AG09319 (cell line): ENCODE results near the gene SLC12A5.

Experiments
- DNase-seq: peaks from one replicate; pipeline ENCODE4 v3.0.0-alpha.2; 2010; ENCODE audit warnings: low read depth; ENCODE audit errors: extremely low read depth
- CTCF ChIP-seq: IDR thresholded peaks from 2 replicates; pipeline ENCODE4 v1.5.1; 2011; ENCODE audit warnings: low read depth, mild to moderate bottlenecking, inconsistent platforms, low read length, moderate library complexity

Gene SLC12A5

GRCh38 chr20:46028110-46028509 is 905 bp upstream of the SLC12A5 start:
- no peak for DNase-seq
- TF ChIP-seq CTCF: no peak

DNA sequence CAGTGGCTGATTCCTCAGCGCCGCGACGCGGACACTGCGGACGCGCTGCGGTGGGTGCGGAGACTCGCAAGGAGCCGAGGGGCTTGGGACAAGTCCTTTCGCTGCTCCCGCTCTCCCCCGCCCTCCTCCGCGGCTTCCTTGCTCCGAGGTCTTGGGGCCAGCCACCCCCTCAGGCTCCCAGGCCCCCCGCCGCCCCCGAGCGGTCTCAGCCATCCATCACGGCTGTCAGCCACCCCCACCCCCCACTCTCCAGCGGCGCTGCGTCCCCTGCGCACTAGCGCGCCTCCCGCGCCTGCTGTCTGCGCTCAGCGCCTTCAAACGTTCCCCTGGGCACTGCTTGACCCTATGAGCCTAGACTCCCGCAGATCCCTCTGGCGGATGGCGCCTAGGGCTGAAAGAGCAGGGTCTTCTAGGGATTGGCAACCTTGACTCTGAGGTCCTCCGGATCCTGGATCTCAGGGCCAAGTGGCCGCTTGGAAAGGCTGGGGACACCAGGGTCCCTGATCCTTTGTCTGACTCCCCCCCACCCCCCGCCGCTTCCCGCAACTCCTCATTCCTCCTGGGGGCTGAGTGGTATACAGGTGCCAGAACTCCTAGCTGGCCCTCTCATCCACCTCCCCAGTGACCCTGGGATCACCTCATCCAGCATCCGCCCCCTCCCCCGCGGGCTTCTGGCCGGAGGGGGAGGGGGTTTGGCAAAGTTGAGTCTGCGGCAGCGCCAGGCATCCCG is 1.4 kb downstream of the SLC12A5 start:
- no peak for DNase-seq
- no peak for TF ChIP-seq CTCF

- TF ChIP-seq CTCF: no peak
Measured at GRCh38 chr20:46031014-46031569, 2.1 kb downstream of the SLC12A5 start.

GRCh38 chr20:46031701-46032254 is 2.8 kb downstream of the SLC12A5 start:
- DNase-seq: no peak
- TF ChIP-seq CTCF: no peak

More at GRCh38 chr20:46031014-46031569, 2.1 kb downstream of the SLC12A5 start:
- DNase-seq: no peak

- no peak for DNase-seq
- no peak for TF ChIP-seq CTCF
Measured at GRCh38 chr20:46034039-46034438, 5.0 kb downstream of the SLC12A5 start.

DNA sequence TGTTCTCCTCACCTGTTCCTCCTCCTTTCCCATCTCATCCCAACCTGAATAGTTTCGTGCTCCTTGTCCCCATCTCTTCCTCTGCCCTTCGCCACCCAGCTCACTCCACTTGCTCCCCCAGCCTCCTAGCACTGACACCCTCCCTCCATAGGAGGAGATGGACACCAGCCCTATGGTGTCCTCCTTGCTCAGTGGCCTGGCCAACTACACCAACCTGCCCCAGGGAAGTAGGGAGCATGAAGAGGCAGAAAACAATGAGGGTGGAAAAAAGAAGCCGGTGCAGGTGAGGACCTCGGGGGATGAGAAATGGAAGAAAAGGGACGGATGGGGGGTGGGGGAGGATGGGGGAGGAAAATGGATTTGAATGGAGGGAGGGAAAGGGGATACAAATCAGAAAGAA is 6.2 kb downstream of the SLC12A5 start:
- TF ChIP-seq CTCF: no peak
- no peak for DNase-seq

- no peak for DNase-seq
- TF ChIP-seq CTCF: no peak
Measured at GRCh38 chr20:46035713-46036112, 6.7 kb downstream of the SLC12A5 start.
